GM13977 (cell line): ENCODE data around the gene KIF1B.

Source experiments
- DNase-seq: peaks from one replicate; pipeline ENCODE4 v3.0.0; 2012; ENCODE audit warnings: low spot score
- in situ Hi-C: fragments of 300-500 bp; cut with MboI; formaldehyde crosslinking; loops from one replicate; pipeline ENCODE4 v1.12.0; 2022; ENCODE audit warnings: low sequenced_read_pairs, low pct_unique_long_range_greater_than_20kb, mixed read lengths, inconsistent platforms; ENCODE audit not compliant: unreplicated experiment
- TF ChIP-seq, protein P1 (sequence below): IDR thresholded peaks from 2 replicates; pipeline ENCODE4 v1.5.1; 2012; ENCODE audit warnings: mild to moderate bottlenecking, control low read depth; ENCODE audit not compliant: insufficient read depth; ENCODE audit errors: extremely low read depth, missing control alignments

KIF1B gene

GRCh38 chr1:10286244-10286643 lies 75.9 kb downstream of the KIF1B start:
- TF ChIP-seq, protein P1, sequence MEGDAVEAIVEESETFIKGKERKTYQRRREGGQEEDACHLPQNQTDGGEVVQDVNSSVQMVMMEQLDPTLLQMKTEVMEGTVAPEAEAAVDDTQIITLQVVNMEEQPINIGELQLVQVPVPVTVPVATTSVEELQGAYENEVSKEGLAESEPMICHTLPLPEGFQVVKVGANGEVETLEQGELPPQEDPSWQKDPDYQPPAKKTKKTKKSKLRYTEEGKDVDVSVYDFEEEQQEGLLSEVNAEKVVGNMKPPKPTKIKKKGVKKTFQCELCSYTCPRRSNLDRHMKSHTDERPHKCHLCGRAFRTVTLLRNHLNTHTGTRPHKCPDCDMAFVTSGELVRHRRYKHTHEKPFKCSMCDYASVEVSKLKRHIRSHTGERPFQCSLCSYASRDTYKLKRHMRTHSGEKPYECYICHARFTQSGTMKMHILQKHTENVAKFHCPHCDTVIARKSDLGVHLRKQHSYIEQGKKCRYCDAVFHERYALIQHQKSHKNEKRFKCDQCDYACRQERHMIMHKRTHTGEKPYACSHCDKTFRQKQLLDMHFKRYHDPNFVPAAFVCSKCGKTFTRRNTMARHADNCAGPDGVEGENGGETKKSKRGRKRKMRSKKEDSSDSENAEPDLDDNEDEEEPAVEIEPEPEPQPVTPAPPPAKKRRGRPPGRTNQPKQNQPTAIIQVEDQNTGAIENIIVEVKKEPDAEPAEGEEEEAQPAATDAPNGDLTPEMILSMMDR: no peak
- in situ Hi-C loops: no loop called here
- DNase-seq: no peak

- in situ Hi-C loops: no loop called here
- TF ChIP-seq, protein P1: no peak
- DNase-seq: no peak
These were observed 76.8 kb downstream of the KIF1B start for GRCh38 chr1:10287023-10287645.

DNA sequence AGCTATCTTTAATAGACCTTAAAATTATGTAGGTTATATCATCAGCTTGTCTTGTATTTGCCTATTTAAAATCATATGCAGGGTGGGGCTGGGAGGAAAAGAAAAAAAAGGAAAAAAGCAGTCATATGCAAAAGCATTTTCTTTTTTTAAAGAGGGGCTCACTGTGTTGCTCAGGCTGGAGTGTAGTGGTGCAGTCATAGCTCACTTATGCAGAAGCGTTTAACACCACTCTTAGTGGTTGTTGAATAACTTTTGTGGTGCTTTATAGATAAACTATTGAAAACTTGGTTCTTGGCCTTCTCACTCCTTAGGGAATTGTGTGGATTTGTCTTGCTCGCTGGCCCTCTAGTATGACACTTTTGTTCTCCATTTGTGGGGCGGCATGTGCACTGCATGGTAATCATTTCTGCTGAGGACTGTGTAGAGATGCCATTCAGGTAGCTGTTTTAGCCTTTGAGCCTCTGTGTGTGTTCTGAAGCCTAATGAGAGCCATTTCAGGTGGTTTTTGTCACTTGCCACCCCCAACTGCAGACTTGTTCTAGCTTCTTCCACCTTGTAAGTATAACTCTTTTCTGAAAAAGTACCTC lies 77.8 kb downstream of the KIF1B start:
- in situ Hi-C loops: no loop called here
- DNase-seq: no peak
- TF ChIP-seq, protein P1: no peak

DNA sequence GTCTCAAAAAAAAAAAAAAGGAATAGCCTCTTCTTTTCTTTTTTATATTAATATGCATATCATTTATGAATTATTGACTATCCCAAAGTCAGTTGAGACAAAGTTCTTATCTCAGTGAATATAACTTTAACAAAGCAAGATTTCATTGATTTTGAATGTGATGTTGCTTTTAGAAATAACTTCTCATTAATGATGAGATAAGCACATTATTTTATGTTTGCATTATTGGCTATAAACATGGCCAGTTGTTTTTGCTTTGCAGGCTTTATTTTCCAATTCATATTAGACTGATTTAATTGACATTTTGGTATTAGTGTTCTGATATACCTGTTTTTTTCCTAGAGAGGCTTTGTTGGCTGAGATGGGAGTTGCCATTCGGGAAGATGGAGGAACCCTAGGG lies 81.3 kb downstream of the KIF1B start:
- in situ Hi-C loops: no loop called here
- TF ChIP-seq, protein P1: no peak
- DNase-seq: no peak

DNA sequence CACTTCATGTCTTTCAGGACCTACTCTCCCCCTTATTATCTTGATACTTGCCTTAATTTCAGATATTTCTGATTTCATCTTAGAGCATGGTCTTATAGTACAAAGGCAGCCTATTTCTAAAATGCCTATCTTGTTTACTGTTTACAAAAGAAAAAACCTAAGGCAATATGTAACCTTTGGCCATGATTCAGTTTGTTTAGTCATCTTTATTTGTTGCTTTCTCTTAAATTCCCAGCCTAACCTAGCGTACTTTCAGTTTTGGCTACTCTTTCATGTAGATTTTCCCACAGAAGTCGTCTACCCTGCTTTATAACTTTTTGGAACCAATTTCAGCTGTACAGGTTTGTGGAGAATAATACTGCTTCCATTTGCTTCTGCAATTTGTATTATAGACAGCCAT lies 81.8 kb downstream of the KIF1B start:
- TF ChIP-seq, protein P1: no peak
- in situ Hi-C loops: no loop called here
- no peak for DNase-seq

GRCh38 chr1:10295481-10296085 lies 85.2 kb downstream of the KIF1B start:
- DNase-seq: no peak
- in situ Hi-C loops: no loop called here
- TF ChIP-seq, protein P1: no peak
